Stimulated activated CD8-positive, alpha-beta memory T cell treated with anti-CD3 and anti-CD28 coated beads, Interleukin-15, amount 100 ng/mL, for 4 hours (primary cell): ENCODE data around the gene CIAO2A.
"Not testable (repeated sequence)": the region's sequence is repeated elsewhere in the genome, so short reads cannot be mapped to it uniquely, and the experiment has no call there.

Experiments used
- DNase-seq, 2 donors: peaks; one replicate each; pipeline ENCODE4 v3.0.0-alpha.2; 2020; ENCODE audit warnings: low read depth in 2 of 2

Gene CIAO2A

GRCh38 chr15:64112073-64112772 lies 18.6 kb upstream of the CIAO2A start:
- no peak for DNase-seq

GRCh38 chr15:64111679-64112050 lies 18.0 kb upstream of the CIAO2A start:
- no peak for DNase-seq

- DNase-seq: no peak
These were observed 17.5 kb upstream of the CIAO2A start for GRCh38 chr15:64110950-64111678.

- not testable (repeated sequence) for DNase-seq
These were observed 16.6 kb upstream of the CIAO2A start for GRCh38 chr15:64110108-64110701.

- no peak for DNase-seq
These were observed 13.7 kb upstream of the CIAO2A start for GRCh38 chr15:64107337-64107736.

GRCh38 chr15:64105113-64105704 lies 11.6 kb upstream of the CIAO2A start:
- DNase-seq: no peak

GRCh38 chr15:64102497-64102896 lies 8.9 kb upstream of the CIAO2A start:
- no peak for DNase-seq

- DNase-seq: no peak
These were observed 7.3 kb upstream of the CIAO2A start for GRCh38 chr15:64100958-64101357.

GRCh38 chr15:64099379-64099778 lies 5.7 kb upstream of the CIAO2A start:
- DNase-seq: no peak

- DNase-seq: no peak
These were observed 3.2 kb upstream of the CIAO2A start for GRCh38 chr15:64096668-64097384.

GRCh38 chr15:64095795-64096667 lies 2.4 kb upstream of the CIAO2A start, which contains the start of gene SNX1:
TSS of gene SNX1 (plus strand) at chr15:64095982. CDS start at chr15:64096014, 32 bp downstream.
- peak; percentile 94 to 95 for DNase-seq

GRCh38 chr15:64095431-64095794 lies 1.8 kb upstream of the CIAO2A start:
- no peak for DNase-seq

- DNase-seq: no peak
These were observed 593 bp downstream of the CIAO2A start for GRCh38 chr15:64092864-64093626.

GRCh38 chr15:64092075-64092820 lies 1.4 kb downstream of the CIAO2A start:
- no peak for DNase-seq

GRCh38 chr15:64090527-64090926 lies 3.1 kb downstream of the CIAO2A start:
- DNase-seq: no peak

GRCh38 chr15:64089543-64090280 lies 3.9 kb downstream of the CIAO2A start:
- DNase-seq: no peak

GRCh38 chr15:64082757-64083156 lies 10.9 kb downstream of the CIAO2A start:
- DNase-seq: no peak

GRCh38 chr15:64073496-64073895 lies 20.1 kb downstream of the CIAO2A start:
- not testable (repeated sequence) for DNase-seq

- no peak for DNase-seq
These were observed 20.8 kb downstream of the CIAO2A start for GRCh38 chr15:64072812-64073211.
